D721Med (cell line): Measurements from ENCODE around the gene IFITM2.

Source experiments
- DNase-seq: peaks from one replicate; pipeline ENCODE4 v3.0.0; 2011; ENCODE audit warnings: low spot score; ENCODE audit not compliant: insufficient read length
- FAIRE-seq: peaks from 2 replicates; lab custom pipeline; 2011; peaks lifted over from hg19 to GRCh38; lab: Jason Lieb, UNC
- CTCF ChIP-seq: IDR thresholded peaks from 2 replicates; pipeline ENCODE4 v1.5.1; 2012; ENCODE audit warnings: mild to moderate bottlenecking, control low read depth; ENCODE audit not compliant: insufficient read depth; ENCODE audit errors: missing control alignments

Gene IFITM2

GRCh38 chr11:270451-271318 lies 36.9 kb upstream of the IFITM2 start:
- DNase-seq: no peak
- no peak for TF ChIP-seq CTCF

GRCh38 chr11:271319-271715 lies 36.3 kb upstream of the IFITM2 start:
- no peak for TF ChIP-seq CTCF
- no peak for FAIRE-seq

More at GRCh38 chr11:270451-271318, 36.9 kb upstream of the IFITM2 start:
- no peak for FAIRE-seq

GRCh38 chr11:272195-272930 lies 35.3 kb upstream of the IFITM2 start:
- DNase-seq (no peak), FAIRE-seq (no peak)
- TF ChIP-seq CTCF: no peak

More at GRCh38 chr11:271319-271715, 36.3 kb upstream of the IFITM2 start:
- DNase-seq: no peak

- no peak for TF ChIP-seq CTCF
- FAIRE-seq: no peak
Observed at GRCh38 chr11:272931-273198, 34.8 kb upstream of the IFITM2 start.

GRCh38 chr11:276219-276618 lies 31.4 kb upstream of the IFITM2 start:
- DNase-seq (no peak), FAIRE-seq (no peak)
- no peak for TF ChIP-seq CTCF

More at GRCh38 chr11:272931-273198, 34.8 kb upstream of the IFITM2 start:
- no peak for DNase-seq

- DNase-seq: no peak
- FAIRE-seq: no peak
- TF ChIP-seq CTCF: no peak
Observed at GRCh38 chr11:278001-278951, 29.3 kb upstream of the IFITM2 start, which contains the start of gene NLRP6. Gene NLRP6 (plus strand): TSS chr11:278407. CDS start chr11:278570, 163 bp downstream.
